Chondrocyte (in vitro differentiated cells): ENCODE measurements around the gene UAP1. TPM values are rescaled to one million over a fixed set of nuclear protein-coding genes. Genes with fewer than 3 reads are reported as not detected.
A peak's percentile ranks its signal among the peaks of the same experiment; 100 is the strongest.

Source experiments
- DNase-seq: peaks from one replicate; pipeline ENCODE4 v3.0.0; 2021; ENCODE audit warnings: mixed read lengths, low spot score
- H3K27ac Mint-ChIP-seq: one replicate; pipeline ENCODE4 v1.8.0; 2021; ENCODE audit warnings: mild to moderate bottlenecking, moderate library complexity, mixed read lengths; ENCODE audit not compliant: unreplicated experiment
- H3K27me3 Mint-ChIP-seq: 2 replicates; pipeline ENCODE4 v1.8.0; 2021; ENCODE audit warnings: low read depth, mixed read lengths
- H3K36me3 Mint-ChIP-seq: 2 replicates; pipeline ENCODE4 v1.8.0; 2021; ENCODE audit warnings: low read depth, mixed read lengths
- H3K4me1 Mint-ChIP-seq: 2 replicates; pipeline ENCODE4 v1.8.0; 2021; ENCODE audit warnings: low read depth, mild to moderate bottlenecking, mixed read lengths
- H3K4me3 Mint-ChIP-seq: one replicate; pipeline ENCODE4 v1.8.0; 2021; ENCODE audit warnings: mild to moderate bottlenecking, moderate library complexity, mixed read lengths; ENCODE audit not compliant: unreplicated experiment
- H3K9me3 Mint-ChIP-seq: 2 replicates; pipeline ENCODE4 v1.8.0; 2021; ENCODE audit warnings: low read depth, mixed read lengths
- CTCF ChIP-seq: fragments of 200-600 bp; sonication (generic); IDR thresholded peaks from 2 replicates; pipeline ENCODE4 v1.5.0; 2021; ENCODE audit warnings: antibody characterized with exemption, mild to moderate bottlenecking, moderate library complexity
- total RNA-seq: library from RNA; stranded (reverse); gene quantifications from 3 replicates; pipeline ENCODE4 v1.2.1, GENCODE V29; 2021

UAP1 gene
- total RNA-seq, 1 donor from 2014 or later: 49.6 TPM

GRCh38 chr1:162587347-162587746 is 25.8 kb downstream of the UAP1 start:
- H3K9me3 Mint-ChIP-seq: no peaks in the 10 kb centered on the region
- H3K27ac Mint-ChIP-seq: no peak overlapping the region
- no peaks in the 10 kb centered on the region for H3K4me1 Mint-ChIP-seq
- peaks cover 17% of the 10 kb centered on the region for H3K36me3 Mint-ChIP-seq
- H3K4me3 Mint-ChIP-seq: no peak overlapping the region
- DNase-seq: no peak
- TF ChIP-seq CTCF: no peak
- H3K27me3 Mint-ChIP-seq: no peaks in the 10 kb centered on the region

- Mint-ChIP-seq H3K4me1 (no peaks in the 10 kb centered on the region), H3K9me3 (no peaks in the 10 kb centered on the region), H3K36me3 (peaks cover 20% of the 10 kb centered on the region), H3K27ac (no peak overlapping the region), H3K4me3 (no peak overlapping the region), H3K27me3 (no peaks in the 10 kb centered on the region)
- DNase-seq: no peak
- no peak for TF ChIP-seq CTCF
Observed at GRCh38 chr1:162587761-162588260, 26.3 kb downstream of the UAP1 start.

GRCh38 chr1:162590101-162590500 is 28.6 kb downstream of the UAP1 start:
- Mint-ChIP-seq H3K36me3 (peaks cover 23% of the 10 kb centered on the region), H3K27me3 (no peaks in the 10 kb centered on the region), H3K27ac (peak overlapping the region; percentile 5), H3K9me3 (no peaks in the 10 kb centered on the region), H3K4me1 (no peaks in the 10 kb centered on the region), H3K4me3 (no peak overlapping the region)
- TF ChIP-seq CTCF: no peak
- DNase-seq: no peak

- Mint-ChIP-seq H3K36me3 (peaks cover 23% of the 10 kb centered on the region), H3K27me3 (no peaks in the 10 kb centered on the region), H3K9me3 (no peaks in the 10 kb centered on the region), H3K4me3 (no peak overlapping the region), H3K27ac (no peak overlapping the region), H3K4me1 (no peaks in the 10 kb centered on the region)
- TF ChIP-seq CTCF: no peak
- no peak for DNase-seq
Observed at GRCh38 chr1:162590686-162591085, 29.2 kb downstream of the UAP1 start.

GRCh38 chr1:162596514-162597170 is 35.1 kb downstream of the UAP1 start:
- H3K27ac Mint-ChIP-seq: peak overlapping the region; percentile 28
- H3K4me3 Mint-ChIP-seq: no peak overlapping the region
- no peaks in the 10 kb centered on the region for H3K27me3 Mint-ChIP-seq
- TF ChIP-seq CTCF: no peak
- no peaks in the 10 kb centered on the region for H3K9me3 Mint-ChIP-seq
- H3K4me1 Mint-ChIP-seq: no peaks in the 10 kb centered on the region
- peaks cover 24% of the 10 kb centered on the region for H3K36me3 Mint-ChIP-seq
- DNase-seq: no peak
